ENCODE results near the gene HLTF. TPM values are rescaled to one million over a fixed set of nuclear protein-coding genes. Genes with fewer than 3 reads are reported as not detected.

Gene HLTF
- total RNA-seq, 1 experiment from 2014 or later = 21.9 TPM

DNA sequence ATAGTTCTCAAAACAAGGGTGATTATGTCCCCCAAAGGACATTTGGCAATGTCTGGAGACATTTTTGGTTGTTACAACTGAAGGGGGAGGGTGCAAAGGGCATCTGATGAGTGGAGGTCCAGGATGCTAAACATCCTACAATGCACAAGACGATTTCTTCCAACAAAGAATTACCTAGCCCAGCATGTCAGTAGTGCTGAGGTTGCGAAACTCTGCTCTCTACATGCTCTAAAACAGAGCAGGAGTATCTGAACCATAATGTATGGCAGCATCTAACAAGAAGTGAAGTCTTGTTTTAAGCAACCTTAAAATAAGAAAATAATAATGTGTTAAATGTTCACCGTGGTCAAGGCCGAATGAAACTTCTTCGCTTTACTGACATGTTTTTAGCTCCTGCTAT is 88.0 kb downstream of the HLTF start:
- DNase-seq (ENCODE audit: unreplicated experiment) = no peak
- CTCF ChIA-PET = interaction anchor here (0.5 to 1.2 kb wide), 5 partner anchors 9 to 122 kb away, joined by 3 to 4 read pairs (median 3); no protein-coding TSS in a partner anchor
- BruUV-seq (replicated peaks) = no TSS peak
- intact Hi-C loops (cut with micrococcal nuclease) = no loop called here
- TF ChIP-seq CTCF (IDR thresholded peaks at IDR 0.05; ENCODE audit: unreplicated experiment) = no peak
- POLR2A ChIA-PET = interaction anchor here (1.3 kb wide), 1 partner anchor 9 kb away, joined by 3 read pairs; no protein-coding TSS in a partner anchor
- peaks cover 6% of the 10 kb centered on the region for H3K4me1 Mint-ChIP-seq (ENCODE audit: insufficient read depth, unreplicated experiment)
- H3K36me3 Mint-ChIP-seq (ENCODE audit: insufficient read depth, unreplicated experiment) = peaks cover 16% of the 10 kb centered on the region
- no peaks in the 10 kb centered on the region for H3K9me3 Mint-ChIP-seq (ENCODE audit: unreplicated experiment)
- no peak overlapping the region for H3K4me3 Mint-ChIP-seq (ENCODE audit: unreplicated experiment)
- no peak overlapping the region for H3K27ac Mint-ChIP-seq (ENCODE audit: low read depth, unreplicated experiment)
- H3K27me3 Mint-ChIP-seq (ENCODE audit: insufficient read depth, unreplicated experiment) = no peaks in the 10 kb centered on the region

GRCh38 chr3:148997623-148998022 is 88.7 kb downstream of the HLTF start:
- Mint-ChIP-seq H3K36me3 (ENCODE audit: insufficient read depth, unreplicated experiment) (peaks cover 16% of the 10 kb centered on the region), H3K4me1 (ENCODE audit: insufficient read depth, unreplicated experiment) (peaks cover 8% of the 10 kb centered on the region), H3K9me3 (ENCODE audit: unreplicated experiment) (no peaks in the 10 kb centered on the region), H3K27me3 (ENCODE audit: insufficient read depth, unreplicated experiment) (no peaks in the 10 kb centered on the region), H3K27ac (ENCODE audit: low read depth, unreplicated experiment) (no peak overlapping the region), H3K4me3 (ENCODE audit: unreplicated experiment) (no peak overlapping the region)
- no TSS peak for BruUV-seq (replicated peaks)
- no peak for DNase-seq (ENCODE audit: unreplicated experiment)
- intact Hi-C loops (cut with micrococcal nuclease) = no loop called here
- no peak for TF ChIP-seq CTCF (IDR thresholded peaks at IDR 0.05; ENCODE audit: unreplicated experiment)
- CTCF ChIA-PET = interaction anchor here (0.7 kb wide), 1 partner anchor 33 kb away, joined by 3 read pairs; no protein-coding TSS in a partner anchor
- POLR2A ChIA-PET = no interaction called here

GRCh38 chr3:148992635-148993255 is 93.6 kb downstream of the HLTF start:
- Mint-ChIP-seq H3K4me1 (ENCODE audit: insufficient read depth, unreplicated experiment) (peaks cover 7% of the 10 kb centered on the region), H3K9me3 (ENCODE audit: unreplicated experiment) (no peaks in the 10 kb centered on the region), H3K4me3 (ENCODE audit: unreplicated experiment) (peak overlapping the region; percentile 72), H3K36me3 (ENCODE audit: insufficient read depth, unreplicated experiment) (peaks cover 16% of the 10 kb centered on the region), H3K27me3 (ENCODE audit: insufficient read depth, unreplicated experiment) (no peaks in the 10 kb centered on the region), H3K27ac (ENCODE audit: low read depth, unreplicated experiment) (no peak overlapping the region)
- ChIA-PET POLR2A (interaction anchor here (0.5 to 2.4 kb wide), 5 partner anchors 8 to 374 kb away, joined by 3 to 10 read pairs (median 3); no protein-coding TSS in a partner anchor), CTCF (interaction anchor here (0.6 to 1.9 kb wide), 6 partner anchors 9 to 128 kb away, joined by 3 to 4 read pairs (median 3); no protein-coding TSS in a partner anchor)
- no peak for TF ChIP-seq CTCF (IDR thresholded peaks at IDR 0.05; ENCODE audit: unreplicated experiment)
- BruUV-seq (replicated peaks) = TSS peak; percentile 52
- no peak for DNase-seq (ENCODE audit: unreplicated experiment)
- intact Hi-C loops (cut with micrococcal nuclease) = no loop called here

DNA sequence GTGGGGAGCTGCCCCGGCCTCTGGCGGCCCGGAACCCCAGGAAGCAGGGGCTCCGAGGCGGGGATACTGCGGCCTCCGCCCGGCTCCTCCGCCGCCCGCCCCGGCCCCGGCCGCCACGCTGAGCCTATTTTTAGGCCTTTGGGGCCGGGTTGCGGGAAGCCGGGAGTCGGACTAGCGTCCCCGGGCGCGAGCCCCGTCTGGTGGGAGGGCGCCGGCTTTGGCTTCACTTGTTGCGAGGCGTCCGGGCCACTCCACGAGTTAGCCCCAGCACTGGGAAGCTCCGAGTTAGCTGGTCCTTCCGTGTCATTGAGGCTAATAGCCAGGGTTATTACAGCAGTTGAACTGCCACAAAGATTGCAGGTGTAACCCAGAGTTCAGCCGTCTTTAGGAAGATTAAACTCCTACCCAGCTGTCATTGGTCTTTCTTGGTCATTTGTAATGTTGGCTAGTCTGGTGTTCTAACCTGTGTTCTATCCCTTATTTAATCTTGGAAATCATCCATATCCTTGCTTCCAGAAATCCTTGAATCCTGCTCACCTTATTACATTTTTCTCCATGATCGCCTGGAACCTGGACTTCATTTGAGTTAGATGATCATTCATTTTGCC is 94.2 kb downstream of the HLTF start:
- no peak overlapping the region for H3K27ac Mint-ChIP-seq (ENCODE audit: low read depth, unreplicated experiment)
- H3K4me1 Mint-ChIP-seq (ENCODE audit: insufficient read depth, unreplicated experiment) = peaks cover 7% of the 10 kb centered on the region
- no peaks in the 10 kb centered on the region for H3K9me3 Mint-ChIP-seq (ENCODE audit: unreplicated experiment)
- CTCF ChIA-PET = interaction anchor here (0.6 to 2.0 kb wide), 8 partner anchors 9 to 38 kb away, joined by 3 to 6 read pairs (median 3); no protein-coding TSS in a partner anchor
- BruUV-seq (replicated peaks) = no TSS peak
- intact Hi-C loops (cut with micrococcal nuclease) = no loop called here
- DNase-seq (ENCODE audit: unreplicated experiment) = peak; percentile 37
- POLR2A ChIA-PET = interaction anchor here (0.5 to 2.4 kb wide), 6 partner anchors 8 to 373 kb away, joined by 3 to 10 read pairs (median 3); no protein-coding TSS in a partner anchor
- H3K27me3 Mint-ChIP-seq (ENCODE audit: insufficient read depth, unreplicated experiment) = no peaks in the 10 kb centered on the region
- H3K4me3 Mint-ChIP-seq (ENCODE audit: unreplicated experiment) = peak overlapping the region; percentile 72
- TF ChIP-seq CTCF (IDR thresholded peaks at IDR 0.05; ENCODE audit: unreplicated experiment) = no peak
- H3K36me3 Mint-ChIP-seq (ENCODE audit: insufficient read depth, unreplicated experiment) = peaks cover 12% of the 10 kb centered on the region
